Fibroblast of lung (primary cell): ENCODE results near the gene CORT. TPM values are rescaled to one million over a fixed set of nuclear protein-coding genes. Genes with fewer than 3 reads are reported as not detected.

Experiments used
- DNase-seq, 2 donors: peaks; one replicate each; pipeline versions ENCODE4 v3.0.0 to v3.0.0-alpha.2; 2010; ENCODE audit warnings: low read depth in 2 of 2
- H2AFZ ChIP-seq: 2 replicates; pipeline ENCODE4 v1.5.1; 2012; ENCODE audit warnings: low read length, control low read depth, inconsistent platforms
- H3K27ac ChIP-seq: 2 replicates; pipeline ENCODE4 v1.5.1; 2011; ENCODE audit warnings: low read length, control low read depth; ENCODE audit not compliant: insufficient read depth
- H3K27me3 ChIP-seq: 2 replicates; pipeline ENCODE4 v1.5.1; 2011; ENCODE audit warnings: mild to moderate bottlenecking, low read length; ENCODE audit not compliant: control insufficient read depth, insufficient read depth
- H3K36me3 ChIP-seq: 2 replicates; pipeline ENCODE4 v1.5.1; 2011; ENCODE audit warnings: low read length; ENCODE audit not compliant: control insufficient read depth, insufficient read depth
- H3K4me1 ChIP-seq: 2 replicates; pipeline ENCODE4 v1.5.1; 2011; ENCODE audit warnings: low read length; ENCODE audit not compliant: control insufficient read depth, insufficient read depth; ENCODE audit errors: extremely low read depth
- H3K4me2 ChIP-seq: 2 replicates; pipeline ENCODE4 v1.5.1; 2011; ENCODE audit warnings: low read length, control low read depth; ENCODE audit not compliant: insufficient read depth; ENCODE audit errors: extremely low read depth
- H3K4me3 ChIP-seq, 4 experiments: fragments of 200-600 bp in 1 of 4; sonication (generic) in 1 of 4; replicated peaks in 1 of 4; 2 replicates each; pipeline ENCODE4 v1.5.1; 2011 to 2016; ENCODE audit warnings: low read length in 4 of 4, low read depth in 3 of 4, mild to moderate bottlenecking in 3 of 4, control low read depth in 2 of 4, inconsistent platforms in 1 of 4, mixed read lengths in 1 of 4; ENCODE audit not compliant: insufficient read depth in 1 of 4; ENCODE audit errors: control extremely low read depth in 1 of 4
- H3K79me2 ChIP-seq: 2 replicates; pipeline ENCODE4 v1.5.1; 2012; ENCODE audit warnings: mild to moderate bottlenecking, low read length, inconsistent platforms; ENCODE audit not compliant: control insufficient read depth, insufficient read depth
- H3K9ac ChIP-seq: 2 replicates; pipeline ENCODE4 v1.5.1; 2011; ENCODE audit warnings: mild to moderate bottlenecking, low read length, control low read depth; ENCODE audit not compliant: insufficient read depth
- H3K9me3 ChIP-seq: 2 replicates; pipeline ENCODE4 v1.5.1; 2012; ENCODE audit warnings: low read depth, low read length; ENCODE audit not compliant: control insufficient read depth, insufficient read depth
- H4K20me1 ChIP-seq: 2 replicates; pipeline ENCODE4 v1.5.1; 2011; ENCODE audit warnings: low read length; ENCODE audit not compliant: control insufficient read depth, insufficient read depth; ENCODE audit errors: extremely low read depth
- CTCF ChIP-seq, 2 donors: IDR thresholded peaks in 1 of 2; conservative IDR thresholded peaks in 1 of 2; 1 replicate in 1 of 2; 2 replicates in 1 of 2; pipeline ENCODE4 v1.5.1; 2011 to 2012; ENCODE audit warnings: low read length in 2 of 2, control low read depth in 1 of 2, inconsistent platforms in 1 of 2, low read depth in 1 of 2, mild to moderate bottlenecking in 1 of 2
- EZH2 ChIP-seq: IDR thresholded peaks from 2 replicates; pipeline ENCODE4 v1.5.1; 2012; ENCODE audit warnings: low read length, control low read depth, mild to moderate bottlenecking; ENCODE audit errors: missing control alignments
- polyA plus RNA-seq, 2 donors: library from polyadenylated mRNA; depleted of rRNA in 1 of 2; stranded (reverse) in 1 of 2; unstranded in 1 of 2; fragments of >200 nt; gene quantifications; 2 replicates each; pipeline ENCODE4 v1.2.1, GENCODE V29; 2011 to 2012; ENCODE audit warnings: missing spikeins in 1 of 2
- total RNA-seq: library from RNA; depleted of rRNA; stranded (reverse); fragments of >200 nt; gene quantifications from 2 replicates; pipeline ENCODE4 v1.2.1, GENCODE V29; 2014

The CORT gene
- total and polyA plus RNA-seq, 2 donors (not counting 1 experiment from before 2014, with no cell fraction given) = 0.17 TPM; not detected in 1

- Histone ChIP-seq H3K4me2 (no peak overlapping the region), H3K4me1 (peaks cover 4% of the 10 kb centered on the region), H4K20me1 (no peaks in the 10 kb centered on the region), H3K9ac (no peak overlapping the region), H3K79me2 (no peaks in the 10 kb centered on the region), H3K36me3 (peaks cover 3% of the 10 kb centered on the region), H3K27me3 (no peaks in the 10 kb centered on the region), H3K9me3 (no peaks in the 10 kb centered on the region), H2AFZ (no peak overlapping the region), H3K27ac (no peak overlapping the region), H3K4me3 (no peak overlapping the region)
- no peak for DNase-seq
- TF ChIP-seq CTCF (conservative IDR thresholded peaks at IDR 0.05 in 1 of 2, IDR thresholded peaks at IDR 0.05 in 1 of 2; ENCODE audit: low read depth in 1 of 2, low read length in 2 of 2) (no peak), EZH2 (no peak)
Observed at GRCh38 chr1:10457875-10458274, 8.0 kb downstream of the CORT start.

- DNase-seq = peak; percentile 72 to 88
- TF ChIP-seq EZH2 (no peak), CTCF (conservative IDR thresholded peaks at IDR 0.05 in 1 of 2, IDR thresholded peaks at IDR 0.05 in 1 of 2; ENCODE audit: low read depth in 1 of 2, low read length in 2 of 2) (no peak)
- Histone ChIP-seq H4K20me1 (no peaks in the 10 kb centered on the region), H3K9me3 (no peaks in the 10 kb centered on the region), H3K36me3 (peaks cover 8% of the 10 kb centered on the region), H2AFZ (no peak overlapping the region), H3K4me1 (peaks cover 4% of the 10 kb centered on the region), H3K4me2 (no peak overlapping the region), H3K79me2 (no peaks in the 10 kb centered on the region), H3K27ac (no peak overlapping the region), H3K4me3 (no peak overlapping the region), H3K27me3 (no peaks in the 10 kb centered on the region), H3K9ac (no peak overlapping the region)
Observed at GRCh38 chr1:10459184-10459583, 9.4 kb downstream of the CORT start.

- no peaks in the 10 kb centered on the region for H4K20me1 ChIP-seq
- TF ChIP-seq EZH2 (no peak), CTCF (conservative IDR thresholded peaks at IDR 0.05 in 1 of 2, IDR thresholded peaks at IDR 0.05 in 1 of 2; ENCODE audit: low read depth in 1 of 2, low read length in 2 of 2) (no peak)
- H3K4me2 ChIP-seq = no peak overlapping the region
- H3K4me1 ChIP-seq = peaks cover 4% of the 10 kb centered on the region
- no peak overlapping the region for H3K27ac ChIP-seq
- no peaks in the 10 kb centered on the region for H3K27me3 ChIP-seq
- no peak overlapping the region for H2AFZ ChIP-seq
- peaks cover 7% of the 10 kb centered on the region for H3K79me2 ChIP-seq
- no peak overlapping the region for H3K4me3 ChIP-seq
- DNase-seq = no peak
- H3K9ac ChIP-seq = no peak overlapping the region
- peaks cover 11% of the 10 kb centered on the region for H3K36me3 ChIP-seq
- no peaks in the 10 kb centered on the region for H3K9me3 ChIP-seq
Observed at GRCh38 chr1:10467078-10467477, 17.2 kb downstream of the CORT start.
